K562 (cell line): Measurements from ENCODE around the gene MAU2. TPM values are rescaled to one million over a fixed set of nuclear protein-coding genes. Genes with fewer than 3 reads are reported as not detected.

Experiments
- CGGBP1 ChIP-seq: fragments of 250-450 bp; sonication (Bioruptor Pico); IDR thresholded peaks from 2 replicates; pipeline ENCODE4 v1.9.0; 2021; ENCODE audit warnings: mild to moderate bottlenecking
- FOXP1 ChIP-seq: sonication (generic); formaldehyde crosslinking; IDR thresholded peaks from 2 replicates; pipeline ENCODE4 v1.8.0; 2022; ENCODE audit warnings: mild to moderate bottlenecking, missing genetic modification reagents
- GABPA ChIP-seq: fragments of 200-800 bp; sonication (Bioruptor generic); conservative IDR thresholded peaks from 2 replicates; pipeline ENCODE4 v1.6.1; 2016; ENCODE audit warnings: low read depth, missing genetic modification characterization, missing compliant biosample characterization
- GTF2E2 ChIP-seq: fragments of 200-800 bp; sonication (Bioruptor generic); IDR thresholded peaks from 2 replicates; pipeline ENCODE4 v1.6.1; 2016; ENCODE audit warnings: missing genetic modification characterization, missing compliant biosample characterization
- HNRNPH1 ChIP-seq: fragments of 200-400 bp; formaldehyde crosslinking; optimal IDR thresholded peaks from 2 replicates; pipeline ENCODE3; 2017; ENCODE audit warnings: low read depth, mild to moderate bottlenecking, low read length, moderate library complexity
- MBD2 ChIP-seq: sonication (generic); IDR thresholded peaks from 2 replicates; pipeline ENCODE4 v1.6.1; 2016; ENCODE audit warnings: low read depth, borderline replicate concordance
- MCM3 ChIP-seq: fragments of 450-650 bp; IDR thresholded peaks from 2 replicates; pipeline ENCODE4 v1.6.1; 2016
- SREBF1 ChIP-seq: fragments of 150-350 bp; IDR thresholded peaks from 2 replicates; pipeline ENCODE4 v1.6.1; 2014; ENCODE audit warnings: antibody characterized with exemption, low read depth, low read length, borderline replicate concordance
- THAP7 ChIP-seq: fragments of 250-450 bp; sonication (Bioruptor Pico); IDR thresholded peaks from 2 replicates; pipeline ENCODE4 v1.5.0; 2021
- ZFP1 ChIP-seq: fragments of 450-650 bp; formaldehyde crosslinking; IDR thresholded peaks from 2 replicates; pipeline ENCODE4 v1.4.0; 2020; ENCODE audit warnings: mild to moderate bottlenecking, mixed read lengths
- ZNF12 ChIP-seq: sonication (generic); formaldehyde crosslinking; IDR thresholded peaks from 2 replicates; pipeline ENCODE4 v1.4.0; 2020; ENCODE audit warnings: mild to moderate bottlenecking, missing genetic modification reagents
- ZNF124 ChIP-seq: sonication (generic); formaldehyde crosslinking; IDR thresholded peaks from 2 replicates; pipeline ENCODE4 v1.8.1; 2022; ENCODE audit warnings: missing genetic modification reagents
- ZNF274 ChIP-seq: IDR thresholded peaks from 2 replicates; pipeline ENCODE4 v1.6.1; 2011; ENCODE audit warnings: low read depth, mild to moderate bottlenecking, low read length, moderate library complexity, borderline replicate concordance
- ZNF764 ChIP-seq: fragments of 250-450 bp; sonication (Bioruptor Pico); IDR thresholded peaks from 2 replicates; pipeline ENCODE4 v1.4.0; 2020; ENCODE audit warnings: low read depth, mild to moderate bottlenecking, moderate library complexity
- polyA plus RNA-seq, 8 experiments: library from polyadenylated mRNA; depleted of rRNA in 4 of 8; stranded (reverse) in 5 of 8; unstranded in 3 of 8; fragments of >200 nt; fragmentation: Nextera tagmentation in 2 of 8; fragmentation: Illumina TruSeq in 1 of 8; extraction: Ambion mirVana in 2 of 8; extraction: Trizol in 1 of 8; gene quantifications; 2 replicates each; pipeline versions ENCODE4 v1.2.1 to v1.2.3, GENCODE V29; 2011 to 2014; ENCODE audit warnings: inconsistent platforms in 1 of 8, missing spikeins in 1 of 8
- total RNA-seq, 7 experiments: library from RNA; depleted of rRNA in 6 of 7; stranded (reverse); fragments of >200 nt in 6 of 7; fragmentation: Illumina TruSeq in 2 of 7; extraction: Trizol in 2 of 7; gene quantifications; 2 replicates each; pipeline versions ENCODE4 v1.2.1 to v1.2.3, GENCODE V29; 2011 to 2021; ENCODE audit warnings: low replicate concordance in 1 of 7
- TF ChIP-seq, protein P1 (sequence below): sonication (generic); formaldehyde crosslinking; IDR thresholded peaks from 2 replicates; pipeline ENCODE4 v1.8.1; 2023; ENCODE audit warnings: missing genetic modification reagents, mild to moderate bottlenecking, borderline replicate concordance
- TF ChIP-seq, protein P2 (sequence below), 2 experiments: IDR thresholded peaks; 2 replicates each; pipeline ENCODE4 v1.6.1; 2011; ENCODE audit warnings: borderline replicate concordance in 1 of 2, control low read depth in 1 of 2, low read depth in 1 of 2, low read length in 1 of 2, mild to moderate bottlenecking in 1 of 2, mixed read lengths in 1 of 2, moderate library complexity in 1 of 2; ENCODE audit not compliant: insufficient read depth in 1 of 2, insufficient read length in 1 of 2, poor library complexity in 1 of 2, severe bottlenecking in 1 of 2; ENCODE audit errors: extremely low read depth in 1 of 2
- TF ChIP-seq, protein P3 (sequence below): IDR thresholded peaks from 2 replicates; pipeline ENCODE4 v1.6.1; 2011; ENCODE audit warnings: borderline replicate concordance, low read depth, mild to moderate bottlenecking, moderate library complexity, low read length; ENCODE audit not compliant: insufficient read depth, poor library complexity, severe bottlenecking

Gene MAU2
- total and polyA plus RNA-seq, 9 of the 15 experiments (the other 6 are each of a cell fraction or from before 2014, with no cell fraction given): 1.2 to 48.1 (median 19.4) TPM

GRCh38 chr19:19320361-19321140 lies at the start of gene MAU2, which contains the start of gene SUGP1 (continued):
- TF ChIP-seq, protein P1, sequence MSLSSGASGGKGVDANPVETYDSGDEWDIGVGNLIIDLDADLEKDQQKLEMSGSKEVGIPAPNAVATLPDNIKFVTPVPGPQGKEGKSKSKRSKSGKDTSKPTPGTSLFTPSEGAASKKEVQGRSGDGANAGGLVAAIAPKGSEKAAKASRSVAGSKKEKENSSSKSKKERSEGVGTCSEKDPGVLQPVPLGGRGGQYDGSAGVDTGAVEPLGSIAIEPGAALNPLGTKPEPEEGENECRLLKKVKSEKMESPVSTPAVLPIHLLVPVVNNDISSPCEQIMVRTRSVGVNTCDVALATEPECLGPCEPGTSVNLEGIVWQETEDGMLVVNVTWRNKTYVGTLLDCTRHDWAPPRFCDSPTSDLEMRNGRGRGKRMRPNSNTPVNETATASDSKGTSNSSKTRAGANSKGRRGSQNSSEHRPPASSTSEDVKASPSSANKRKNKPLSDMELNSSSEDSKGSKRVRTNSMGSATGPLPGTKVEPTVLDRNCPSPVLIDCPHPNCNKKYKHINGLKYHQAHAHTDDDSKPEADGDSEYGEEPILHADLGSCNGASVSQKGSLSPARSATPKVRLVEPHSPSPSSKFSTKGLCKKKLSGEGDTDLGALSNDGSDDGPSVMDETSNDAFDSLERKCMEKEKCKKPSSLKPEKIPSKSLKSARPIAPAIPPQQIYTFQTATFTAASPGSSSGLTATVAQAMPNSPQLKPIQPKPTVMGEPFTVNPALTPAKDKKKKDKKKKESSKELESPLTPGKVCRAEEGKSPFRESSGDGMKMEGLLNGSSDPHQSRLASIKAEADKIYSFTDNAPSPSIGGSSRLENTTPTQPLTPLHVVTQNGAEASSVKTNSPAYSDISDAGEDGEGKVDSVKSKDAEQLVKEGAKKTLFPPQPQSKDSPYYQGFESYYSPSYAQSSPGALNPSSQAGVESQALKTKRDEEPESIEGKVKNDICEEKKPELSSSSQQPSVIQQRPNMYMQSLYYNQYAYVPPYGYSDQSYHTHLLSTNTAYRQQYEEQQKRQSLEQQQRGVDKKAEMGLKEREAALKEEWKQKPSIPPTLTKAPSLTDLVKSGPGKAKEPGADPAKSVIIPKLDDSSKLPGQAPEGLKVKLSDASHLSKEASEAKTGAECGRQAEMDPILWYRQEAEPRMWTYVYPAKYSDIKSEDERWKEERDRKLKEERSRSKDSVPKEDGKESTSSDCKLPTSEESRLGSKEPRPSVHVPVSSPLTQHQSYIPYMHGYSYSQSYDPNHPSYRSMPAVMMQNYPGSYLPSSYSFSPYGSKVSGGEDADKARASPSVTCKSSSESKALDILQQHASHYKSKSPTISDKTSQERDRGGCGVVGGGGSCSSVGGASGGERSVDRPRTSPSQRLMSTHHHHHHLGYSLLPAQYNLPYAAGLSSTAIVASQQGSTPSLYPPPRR: no peak
- peak; percentile 94; the same call in 1 of the 2 replicates for TF ChIP-seq FOXP1 (CRISPR knock-in tag)
- peak; percentile 54; the same call in 1 of the 2 replicates for TF ChIP-seq CGGBP1 (CRISPR knock-in tag)
- TF ChIP-seq, protein P2, sequence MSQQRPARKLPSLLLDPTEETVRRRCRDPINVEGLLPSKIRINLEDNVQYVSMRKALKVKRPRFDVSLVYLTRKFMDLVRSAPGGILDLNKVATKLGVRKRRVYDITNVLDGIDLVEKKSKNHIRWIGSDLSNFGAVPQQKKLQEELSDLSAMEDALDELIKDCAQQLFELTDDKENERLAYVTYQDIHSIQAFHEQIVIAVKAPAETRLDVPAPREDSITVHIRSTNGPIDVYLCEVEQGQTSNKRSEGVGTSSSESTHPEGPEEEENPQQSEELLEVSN (IDR thresholded peaks at IDR 0.05; ENCODE audit: borderline replicate concordance in 1 of 2, extremely low read depth in 1 of 2, insufficient read depth in 1 of 2, insufficient read length in 1 of 2, low read depth in 1 of 2, low read length in 1 of 2, poor library complexity in 1 of 2, severe bottlenecking in 1 of 2): peak in 1 of 2 experiments; percentile 27
- TF ChIP-seq THAP7 (CRISPR knock-in tag): peak; percentile 80; the same call in 1 of the 2 replicates
- TF ChIP-seq ZNF124 (CRISPR knock-in tag): peak; percentile 60; the same call in 1 of the 2 replicates
- TF ChIP-seq ZFP1 (CRISPR knock-in tag): no peak
- TF ChIP-seq ZNF12 (CRISPR knock-in tag): peak; percentile 91; the same call in 1 of the 2 replicates
- TF ChIP-seq SREBF1: no peak
- TF ChIP-seq HNRNPH1: no peak
- peak; percentile 84 for TF ChIP-seq MBD2
- TF ChIP-seq ZNF274: no peak
- TF ChIP-seq ZNF764 (CRISPR knock-in tag): 0 out of 2 replicates have a peak, but pooled peaks have one; percentile 49
- TF ChIP-seq, protein P3, sequence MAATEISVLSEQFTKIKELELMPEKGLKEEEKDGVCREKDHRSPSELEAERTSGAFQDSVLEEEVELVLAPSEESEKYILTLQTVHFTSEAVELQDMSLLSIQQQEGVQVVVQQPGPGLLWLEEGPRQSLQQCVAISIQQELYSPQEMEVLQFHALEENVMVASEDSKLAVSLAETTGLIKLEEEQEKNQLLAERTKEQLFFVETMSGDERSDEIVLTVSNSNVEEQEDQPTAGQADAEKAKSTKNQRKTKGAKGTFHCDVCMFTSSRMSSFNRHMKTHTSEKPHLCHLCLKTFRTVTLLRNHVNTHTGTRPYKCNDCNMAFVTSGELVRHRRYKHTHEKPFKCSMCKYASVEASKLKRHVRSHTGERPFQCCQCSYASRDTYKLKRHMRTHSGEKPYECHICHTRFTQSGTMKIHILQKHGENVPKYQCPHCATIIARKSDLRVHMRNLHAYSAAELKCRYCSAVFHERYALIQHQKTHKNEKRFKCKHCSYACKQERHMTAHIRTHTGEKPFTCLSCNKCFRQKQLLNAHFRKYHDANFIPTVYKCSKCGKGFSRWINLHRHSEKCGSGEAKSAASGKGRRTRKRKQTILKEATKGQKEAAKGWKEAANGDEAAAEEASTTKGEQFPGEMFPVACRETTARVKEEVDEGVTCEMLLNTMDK: peak; percentile 96
- TF ChIP-seq GABPA: peak; percentile 86
- TF ChIP-seq MCM3: no peak
- TF ChIP-seq GTF2E2 (tag): no peak
